ENCODE measurements around the gene IL1RAP.

Gene IL1RAP

DNA sequence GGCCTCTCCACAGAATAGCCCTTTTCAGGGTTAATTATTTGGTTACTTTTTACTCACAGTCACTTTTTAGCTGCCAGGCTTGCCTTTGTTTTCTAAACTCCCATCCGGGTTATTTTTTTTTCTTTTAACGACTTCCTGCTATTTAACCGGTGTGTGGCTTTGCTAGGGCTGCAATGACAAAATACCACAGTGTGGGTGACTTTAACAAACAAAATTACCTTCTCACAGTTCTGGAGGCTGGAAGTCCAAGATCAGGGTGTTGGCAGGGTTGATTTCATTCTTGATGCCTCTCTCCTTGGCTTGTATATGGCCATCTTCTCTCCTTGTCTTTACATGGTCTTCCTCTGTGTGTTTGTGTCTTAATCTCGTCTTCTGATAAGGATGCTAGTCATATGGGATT, 91.5 kb downstream of the IL1RAP start:
- no peak for DNase-seq (ENCODE audit: low spot score)
- in situ Hi-C loops (cut with MboI; ENCODE audit: low pct_unique_long_range_greater_than_20kb, low sequenced_read_pairs, unreplicated experiment), result no loop called here
- TF ChIP-seq, protein P1, sequence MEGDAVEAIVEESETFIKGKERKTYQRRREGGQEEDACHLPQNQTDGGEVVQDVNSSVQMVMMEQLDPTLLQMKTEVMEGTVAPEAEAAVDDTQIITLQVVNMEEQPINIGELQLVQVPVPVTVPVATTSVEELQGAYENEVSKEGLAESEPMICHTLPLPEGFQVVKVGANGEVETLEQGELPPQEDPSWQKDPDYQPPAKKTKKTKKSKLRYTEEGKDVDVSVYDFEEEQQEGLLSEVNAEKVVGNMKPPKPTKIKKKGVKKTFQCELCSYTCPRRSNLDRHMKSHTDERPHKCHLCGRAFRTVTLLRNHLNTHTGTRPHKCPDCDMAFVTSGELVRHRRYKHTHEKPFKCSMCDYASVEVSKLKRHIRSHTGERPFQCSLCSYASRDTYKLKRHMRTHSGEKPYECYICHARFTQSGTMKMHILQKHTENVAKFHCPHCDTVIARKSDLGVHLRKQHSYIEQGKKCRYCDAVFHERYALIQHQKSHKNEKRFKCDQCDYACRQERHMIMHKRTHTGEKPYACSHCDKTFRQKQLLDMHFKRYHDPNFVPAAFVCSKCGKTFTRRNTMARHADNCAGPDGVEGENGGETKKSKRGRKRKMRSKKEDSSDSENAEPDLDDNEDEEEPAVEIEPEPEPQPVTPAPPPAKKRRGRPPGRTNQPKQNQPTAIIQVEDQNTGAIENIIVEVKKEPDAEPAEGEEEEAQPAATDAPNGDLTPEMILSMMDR (IDR thresholded peaks at IDR 0.05; ENCODE audit: extremely low read depth, insufficient read depth, missing control alignments), result no peak

DNA sequence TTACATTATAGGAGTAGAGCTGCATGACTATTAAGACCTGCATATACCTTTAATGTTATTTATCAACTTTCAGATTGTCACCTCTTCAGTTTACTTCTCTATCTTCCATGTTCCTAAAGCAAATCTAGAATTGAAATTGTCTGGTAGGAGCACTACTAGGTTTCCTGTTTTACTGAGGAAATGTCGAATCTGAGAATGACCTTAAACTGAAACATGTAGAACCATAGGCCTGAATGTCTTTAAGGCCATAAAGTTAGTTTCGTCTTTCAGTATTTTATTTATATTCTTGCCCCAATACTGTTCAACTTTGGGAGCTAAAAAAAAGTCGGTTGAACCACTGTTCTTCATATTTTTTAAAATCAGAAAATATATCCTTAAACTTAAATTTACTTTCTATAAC, 92.7 kb downstream of the IL1RAP start:
- in situ Hi-C loops (cut with MboI; ENCODE audit: low pct_unique_long_range_greater_than_20kb, low sequenced_read_pairs, unreplicated experiment), result no loop called here
- TF ChIP-seq, protein P1 (IDR thresholded peaks at IDR 0.05; ENCODE audit: extremely low read depth, insufficient read depth, missing control alignments), result no peak
- DNase-seq (ENCODE audit: low spot score), result no peak

DNA sequence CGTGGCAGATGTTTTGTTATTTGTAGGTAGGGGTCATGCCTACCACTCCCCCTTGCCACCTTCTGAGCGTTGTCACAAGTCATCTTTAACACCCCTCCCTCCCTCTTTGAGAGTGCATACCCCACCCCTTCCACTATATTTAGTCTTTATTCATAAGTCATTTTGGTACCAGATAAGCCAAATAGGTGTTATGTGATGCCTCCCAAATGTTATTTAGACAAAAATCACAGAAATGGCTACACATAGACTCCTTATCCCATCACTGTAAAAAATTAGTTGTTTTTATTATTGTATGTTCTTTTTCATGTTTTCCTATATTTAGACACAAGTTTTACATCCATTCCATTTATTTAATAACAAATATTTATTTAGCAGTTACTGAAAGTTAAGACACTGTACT, 93.1 kb downstream of the IL1RAP start:
- no peak for DNase-seq (ENCODE audit: low spot score)
- in situ Hi-C loops (cut with MboI; ENCODE audit: low pct_unique_long_range_greater_than_20kb, low sequenced_read_pairs, unreplicated experiment), result no loop called here
- TF ChIP-seq, protein P1 (IDR thresholded peaks at IDR 0.05; ENCODE audit: extremely low read depth, insufficient read depth, missing control alignments), result no peak

DNA sequence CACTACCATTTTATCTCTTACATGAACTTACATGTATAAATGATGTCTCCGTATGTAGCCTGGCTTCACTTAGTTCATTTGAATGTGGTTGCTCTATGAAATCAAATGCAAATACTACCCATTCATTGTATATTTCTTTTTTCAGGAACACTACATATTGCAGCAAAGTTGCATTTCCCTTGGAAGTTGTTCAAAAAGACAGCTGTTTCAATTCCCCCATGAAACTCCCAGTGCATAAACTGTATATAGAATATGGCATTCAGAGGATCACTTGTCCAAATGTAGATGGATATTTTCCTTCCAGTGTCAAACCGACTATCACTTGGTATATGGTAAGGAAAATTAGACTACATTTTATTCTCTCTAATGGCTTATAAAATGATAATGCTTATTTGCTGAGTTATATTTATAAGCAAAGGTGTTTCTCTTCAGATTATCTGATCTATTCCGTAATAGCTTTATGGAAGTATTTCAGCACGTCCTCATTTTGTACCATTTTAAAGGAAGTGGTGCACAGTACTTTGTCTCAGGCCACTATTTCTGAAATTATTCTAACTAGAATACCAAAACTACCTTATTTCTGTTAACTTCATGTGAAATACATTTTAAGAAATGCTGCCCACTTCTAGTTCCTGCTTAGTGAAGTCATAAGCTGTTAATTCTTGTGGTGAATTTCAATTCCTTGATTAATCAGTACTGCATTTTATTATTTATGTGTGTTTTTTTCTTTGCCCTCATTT, 95.1 kb downstream of the IL1RAP start:
- no peak for DNase-seq (ENCODE audit: low spot score)
- TF ChIP-seq, protein P1 (IDR thresholded peaks at IDR 0.05; ENCODE audit: extremely low read depth, insufficient read depth, missing control alignments), result no peak
- in situ Hi-C loops (cut with MboI; ENCODE audit: low pct_unique_long_range_greater_than_20kb, low sequenced_read_pairs, unreplicated experiment), result no loop called here

DNA sequence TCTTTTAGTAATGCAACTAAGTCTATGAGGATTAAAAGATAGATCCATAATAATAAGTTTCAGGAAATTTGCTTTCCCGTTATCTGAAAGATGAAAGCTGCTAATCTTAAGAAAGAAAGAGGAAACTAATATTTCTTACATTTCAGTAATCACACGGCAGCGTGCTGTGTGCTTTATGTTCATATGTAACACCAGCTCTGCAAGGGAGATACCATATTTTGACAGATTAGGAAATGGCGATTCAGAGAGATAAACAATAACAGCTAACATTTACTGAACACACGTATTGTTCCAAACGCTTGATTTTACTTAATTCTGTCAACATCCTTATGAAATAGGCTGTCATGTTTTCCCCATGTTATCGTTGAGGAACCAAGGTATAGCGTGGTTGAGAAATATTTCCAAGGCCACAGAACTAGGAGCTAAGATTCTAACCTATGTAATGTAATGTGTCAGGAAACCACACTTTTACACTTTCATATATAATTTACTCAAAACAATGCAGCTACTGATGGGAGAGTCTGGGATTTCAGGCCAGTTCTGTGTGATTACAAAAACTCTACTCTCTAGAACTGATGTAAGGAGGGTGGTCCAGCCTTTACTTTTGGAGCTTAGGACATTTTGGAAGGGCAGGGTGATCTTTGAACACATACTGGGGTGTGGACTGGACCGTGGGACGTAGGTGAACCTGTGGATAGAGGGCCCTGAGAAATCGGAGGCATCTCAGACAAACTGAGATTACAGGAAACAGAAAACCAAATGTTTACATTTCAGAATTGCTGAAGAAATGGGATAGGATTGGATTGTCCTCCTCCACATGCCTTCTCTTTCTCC, 100.6 kb downstream of the IL1RAP start:
- in situ Hi-C loops (cut with MboI; ENCODE audit: low pct_unique_long_range_greater_than_20kb, low sequenced_read_pairs, unreplicated experiment), result no loop called here
- TF ChIP-seq, protein P1 (IDR thresholded peaks at IDR 0.05; ENCODE audit: extremely low read depth, insufficient read depth, missing control alignments), result no peak
- no peak for DNase-seq (ENCODE audit: low spot score)

DNA sequence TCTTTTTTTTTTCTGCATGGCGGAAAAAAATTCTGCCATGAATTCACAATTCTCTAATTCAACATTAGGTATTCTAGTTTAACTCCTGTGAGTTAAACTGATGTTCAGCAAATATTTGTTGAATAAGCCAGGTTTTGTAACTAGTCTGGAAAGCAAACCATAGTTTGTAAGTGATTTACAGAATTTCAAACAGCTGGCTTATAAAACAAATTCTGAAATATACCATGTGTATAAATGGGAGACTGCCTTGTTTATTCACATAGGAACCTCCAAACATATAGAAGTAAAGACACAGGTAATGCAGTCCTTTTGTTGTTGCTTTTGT, 101.1 kb downstream of the IL1RAP start:
- in situ Hi-C loops (cut with MboI; ENCODE audit: low pct_unique_long_range_greater_than_20kb, low sequenced_read_pairs, unreplicated experiment), result no loop called here
- TF ChIP-seq, protein P1 (IDR thresholded peaks at IDR 0.05; ENCODE audit: extremely low read depth, insufficient read depth, missing control alignments), result no peak
- no peak for DNase-seq (ENCODE audit: low spot score)
